ENCODE results near the gene KDM5A. TPM values are rescaled to one million over a fixed set of nuclear protein-coding genes. Genes with fewer than 3 reads are reported as not detected.

Gene KDM5A
- polyA plus RNA-seq, 2 of the 4 experiments (the other 2 are of a cell fraction) = 18.8 to 42.6 TPM

GRCh38 chr12:422526-422925, 33.4 kb upstream of the KDM5A start:
- ATAC-seq (no peak), DNase-seq (ENCODE audit: low read depth in 1 of 2, low spot score in 1 of 2) (no peak), FAIRE-seq (no peak)
- H3K9me3 ChIP-seq = no peaks in the 10 kb centered on the region
- WGBS (ENCODE audit: missing lambda C conversion rate) = 97% methylated on average over 3 of the region's 3 CpGs
- TF ChIP-seq TP53 (CRISPR knock-in tag; IDR thresholded peaks at IDR 0.05) (no peak), HDAC2 (IDR thresholded peaks at IDR 0.05) (no peak), EHF (CRISPR knock-in tag; IDR thresholded peaks at IDR 0.05) (no peak), MYC (IDR thresholded peaks at IDR 0.05; ENCODE audit: borderline replicate concordance, low read length) (no peak), RAD21 (conservative IDR thresholded peaks at IDR 0.05 in 1 of 2, IDR thresholded peaks at IDR 0.05 in 1 of 2) (no peak), ZNF302 (CRISPR knock-in tag; IDR thresholded peaks at IDR 0.05) (no peak), RNF2 (IDR thresholded peaks at IDR 0.05; ENCODE audit: borderline replicate concordance, low read depth) (no peak), MAFK (IDR thresholded peaks at IDR 0.05; ENCODE audit: partially characterized antibody) (no peak), MAZ (IDR thresholded peaks at IDR 0.05; ENCODE audit: borderline replicate concordance, low read depth, low read length) (no peak), CHD2 (IDR thresholded peaks at IDR 0.05; ENCODE audit: low read length, partially characterized antibody) (no peak), KDM5A (IDR thresholded peaks at IDR 0.05) (no peak), FOSB (CRISPR knock-in tag; IDR thresholded peaks at IDR 0.05) (no peak), ESRRA (IDR thresholded peaks at IDR 0.05; ENCODE audit: borderline replicate concordance, low read length) (no peak), ATOH8 (CRISPR knock-in tag; IDR thresholded peaks at IDR 0.05; ENCODE audit: low read depth) (no peak), REST (IDR thresholded peaks at IDR 0.05) (no peak)
- no peaks in the 10 kb centered on the region for H3K4me1 ChIP-seq
- ChIA-PET POLR2A (no interaction called here), CTCF (interaction anchor here (0.7 to 11.9 kb wide), 4 partner anchors 20 to 527 kb away, joined by 3 to 110 read pairs (median 3); partner anchors contain the start of genes KDM5A and RAD52)
- no peak overlapping the region for H3K4me2 ChIP-seq
- no peak overlapping the region for H3K27ac ChIP-seq
- H3K4me3 ChIP-seq = no peak overlapping the region

GRCh38 chr12:418432-418831, 29.3 kb upstream of the KDM5A start:
- Histone ChIP-seq H3K4me2 (no peak overlapping the region), H3K4me3 (no peak overlapping the region), H3K4me1 (no peaks in the 10 kb centered on the region), H3K27ac (no peak overlapping the region), H3K9me3 (no peaks in the 10 kb centered on the region)
- WGBS (ENCODE audit: missing lambda C conversion rate) = 92% methylated on average over 6 of the region's 6 CpGs
- no peak for ATAC-seq
- ChIA-PET POLR2A (interaction anchor here (0.6 to 1.1 kb wide), 2 partner anchors 9 to 28 kb away, joined by 3 read pairs; no protein-coding TSS in a partner anchor), CTCF (interaction anchor here (1.1 to 3.0 kb wide), 6 partner anchors 9 to 129 kb away, joined by 4 to 15 read pairs (median 6); partner anchors contain the start of gene CCDC77)
- TF ChIP-seq MAFK (IDR thresholded peaks at IDR 0.05; ENCODE audit: partially characterized antibody) = peak; percentile 7
- TF ChIP-seq POLR2AphosphoS2 (conservative IDR thresholded peaks at IDR 0.05; ENCODE audit: low read length) = no peak
- no peak for DNase-seq (ENCODE audit: low read depth in 1 of 2, low spot score in 1 of 2)
- FAIRE-seq = no peak

GRCh38 chr12:414859-415258, 25.7 kb upstream of the KDM5A start:
- no peaks in the 10 kb centered on the region for H3K9me3 ChIP-seq
- FAIRE-seq = no peak
- CTCF ChIA-PET = no interaction called here
- TF ChIP-seq NR3C1 (IDR thresholded peaks at IDR 0.05) = no peak
- TF ChIP-seq HOXB13 (CRISPR knock-in tag; IDR thresholded peaks at IDR 0.05; ENCODE audit: low read depth) = no peak
- TF ChIP-seq HMGXB4 (CRISPR knock-in tag; IDR thresholded peaks at IDR 0.05; ENCODE audit: borderline replicate concordance) = no peak
- no peak for TF ChIP-seq MAX (IDR thresholded peaks at IDR 0.05)
- TF ChIP-seq TFCP2L1 (CRISPR knock-in tag; IDR thresholded peaks at IDR 0.05) = no peak
- TF ChIP-seq JUN (IDR thresholded peaks at IDR 0.05) = no peak
- no peak for TF ChIP-seq POLR2AphosphoS2 (conservative IDR thresholded peaks at IDR 0.05; ENCODE audit: low read length)
- no peak for TF ChIP-seq ZSCAN20 (CRISPR knock-in tag; IDR thresholded peaks at IDR 0.05)
- no peak for TF ChIP-seq REST (IDR thresholded peaks at IDR 0.05)
- no peak for TF ChIP-seq MAFK (IDR thresholded peaks at IDR 0.05; ENCODE audit: partially characterized antibody)
- no peak for TF ChIP-seq FOSB (CRISPR knock-in tag; IDR thresholded peaks at IDR 0.05)

More at GRCh38 chr12:414859-415258, 25.7 kb upstream of the KDM5A start:
- H3K4me3 ChIP-seq = no peak overlapping the region
- DNase-seq (ENCODE audit: low read depth in 1 of 2, low spot score in 1 of 2) (no peak), ATAC-seq (no peak)
- no peak overlapping the region for H3K4me2 ChIP-seq
- H3K4me1 ChIP-seq = no peaks in the 10 kb centered on the region
- no peak overlapping the region for H3K27ac ChIP-seq
- 86% methylated on average over 2 of the region's 2 CpGs for WGBS (ENCODE audit: missing lambda C conversion rate)
- POLR2A ChIA-PET = no interaction called here
